NT2/D1 (cell line): ENCODE data around the gene CAMTA1.

Experiments
- YY1 ChIP-seq: IDR thresholded peaks from 2 replicates; pipeline ENCODE4 v1.6.1; 2011; ENCODE audit not compliant: insufficient read length, insufficient read depth
- ZNF274 ChIP-seq: IDR thresholded peaks from 2 replicates; pipeline ENCODE4 v1.6.1; 2011; ENCODE audit warnings: mild to moderate bottlenecking, low read depth, low read length

DNA sequence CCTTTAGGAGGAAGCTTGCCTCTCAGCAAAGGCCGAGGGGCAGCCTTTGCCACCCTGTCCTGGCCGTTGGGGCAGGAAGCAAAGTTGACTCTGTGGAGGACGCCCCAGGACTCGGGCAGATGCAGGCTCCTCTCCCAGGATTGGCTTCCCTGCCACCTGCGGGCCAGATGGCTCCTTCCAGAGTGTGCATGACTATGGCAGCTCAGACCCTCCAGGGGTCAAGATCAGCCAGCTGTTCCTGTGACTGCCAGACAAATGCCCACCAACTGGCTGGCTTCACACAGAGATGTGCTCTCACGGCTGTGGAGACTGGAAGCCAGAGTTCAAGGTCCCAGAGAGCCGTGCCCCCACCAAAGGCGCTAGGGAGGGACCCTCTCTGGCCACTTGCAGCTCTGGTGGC, 898.9 kb downstream of the CAMTA1 start:
- TF ChIP-seq ZNF274 = no peak
- TF ChIP-seq YY1 = no peak
